Panc1 (cell line): ENCODE measurements around the gene DYNC1H1.

Source experiments
- CTCF ChIP-seq: fragments of 450-650 bp; IDR thresholded peaks from 2 replicates; pipeline ENCODE4 v1.5.1; 2017; ENCODE audit warnings: mild to moderate bottlenecking
- POLR2AphosphoS5 ChIP-seq: IDR thresholded peaks from 2 replicates; pipeline ENCODE4 v1.6.1; 2012; ENCODE audit warnings: mild to moderate bottlenecking, low read depth, low read length, moderate library complexity

GRCh38 chr14:102037686-102038085 lies 73.3 kb downstream of the DYNC1H1 start:
- TF ChIP-seq POLR2AphosphoS5 (no peak), CTCF (no peak)
